Activated T-cell treated with anti-CD3 and anti-CD28 coated beads, Interleukin-2, amount 50 U/mL, for 72 hours (primary cell): ENCODE data around the gene SECTM1. TPM values are rescaled to one million over a fixed set of nuclear protein-coding genes. Genes with fewer than 3 reads are reported as not detected.
A peak's percentile ranks its signal among the peaks of the same experiment; 100 is the strongest.

Source experiments
- ATAC-seq, 2 donors: fragments of 150-1000 bp; cut with Tn5 transposase; replicated peaks in 1 of 2; 2 replicates each; pipeline ENCODE4 v1.10.0; 2021; ENCODE audit warnings: moderate library complexity in 2 of 2, mild to moderate bottlenecking in 1 of 2
- DNase-seq, 2 donors: peaks; one replicate each; pipeline ENCODE4 v3.0.0; 2021 to 2022; ENCODE audit warnings: mixed read lengths in 1 of 2
- H3K27ac Mint-ChIP-seq: one replicate; pipeline ENCODE4 v1.8.0; 2022; ENCODE audit warnings: mild to moderate bottlenecking, moderate library complexity, mixed read lengths
- H3K27me3 Mint-ChIP-seq: one replicate; pipeline ENCODE4 v1.8.0; 2022; ENCODE audit warnings: low read depth, mixed read lengths
- H3K36me3 Mint-ChIP-seq, 2 donors: one replicate each; pipeline ENCODE4 v1.8.0; 2022; ENCODE audit warnings: mixed read lengths in 2 of 2, mild to moderate bottlenecking in 1 of 2; ENCODE audit not compliant: insufficient read depth in 2 of 2
- H3K4me1 Mint-ChIP-seq: one replicate; pipeline ENCODE4 v1.8.0; 2022; ENCODE audit warnings: low read depth, mixed read lengths
- H3K4me3 Mint-ChIP-seq, 2 donors: one replicate each; pipeline ENCODE4 v1.8.0; 2022; ENCODE audit warnings: mild to moderate bottlenecking in 2 of 2, mixed read lengths in 2 of 2, moderate library complexity in 2 of 2
- H3K9me3 Mint-ChIP-seq, 2 donors: one replicate each; pipeline ENCODE4 v1.8.0; 2022; ENCODE audit warnings: mixed read lengths in 2 of 2
- total RNA-seq, 2 donors: library from RNA; stranded (reverse); gene quantifications; one replicate each; pipeline ENCODE4 v1.2.3, GENCODE V29; 2022

Gene SECTM1
- total RNA-seq, 2 donors from 2014 or later = 3.3 to 12.6 TPM

DNA sequence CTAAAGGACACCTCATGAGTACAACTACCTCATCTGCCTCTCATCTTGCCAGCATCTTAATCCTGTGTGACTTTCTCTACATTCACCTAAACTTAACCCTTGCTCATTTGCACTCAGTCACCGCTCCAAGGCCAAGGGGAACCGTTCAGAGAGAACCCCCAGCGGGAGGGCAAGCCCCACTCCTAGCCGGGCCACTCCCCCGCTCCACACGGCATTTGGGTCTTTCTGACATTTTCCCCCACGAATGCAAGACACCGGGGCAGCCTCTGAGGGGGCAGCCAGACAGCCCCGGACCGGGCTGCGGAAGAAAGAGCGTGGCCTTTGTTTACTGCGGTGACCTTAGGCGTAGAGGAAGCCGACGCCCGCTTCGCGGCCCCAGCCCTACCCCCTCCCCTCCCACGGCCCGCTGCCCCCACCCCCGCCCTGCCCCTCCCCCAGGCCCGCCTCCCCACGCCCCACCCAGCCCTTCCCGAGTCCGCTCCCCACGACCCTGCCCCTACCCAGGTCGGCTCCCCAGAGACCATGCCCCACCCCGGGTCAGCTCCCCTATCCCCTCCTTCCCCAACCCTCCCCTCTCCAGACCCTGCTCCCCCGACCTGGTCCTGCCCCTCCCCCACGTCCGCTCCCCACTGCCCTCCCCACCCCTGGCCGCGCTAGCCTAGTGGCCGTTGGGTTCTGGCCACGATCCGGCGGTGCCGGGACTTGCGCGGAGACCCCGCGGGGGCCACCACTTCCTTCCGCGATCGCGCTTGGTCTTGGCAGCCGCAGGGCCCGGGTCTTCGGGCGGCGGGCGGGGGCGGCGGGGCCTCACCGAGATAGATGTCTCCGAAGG, 60.9 kb downstream of the SECTM1 start:
- H3K36me3 Mint-ChIP-seq = peaks cover 4 to 17% of the 10 kb centered on the region in 2 donors
- DNase-seq (peak; percentile 49 to 52), ATAC-seq (peak; percentile 33 to 37)
- no peaks in the 10 kb centered on the region for H3K9me3 Mint-ChIP-seq
- peak overlapping the region; percentile 90 to 97 for H3K4me3 Mint-ChIP-seq
- peak overlapping the region; percentile 96 for H3K27ac Mint-ChIP-seq
- peaks cover 63% of the 10 kb centered on the region for H3K4me1 Mint-ChIP-seq
- no peaks in the 10 kb centered on the region for H3K27me3 Mint-ChIP-seq

DNA sequence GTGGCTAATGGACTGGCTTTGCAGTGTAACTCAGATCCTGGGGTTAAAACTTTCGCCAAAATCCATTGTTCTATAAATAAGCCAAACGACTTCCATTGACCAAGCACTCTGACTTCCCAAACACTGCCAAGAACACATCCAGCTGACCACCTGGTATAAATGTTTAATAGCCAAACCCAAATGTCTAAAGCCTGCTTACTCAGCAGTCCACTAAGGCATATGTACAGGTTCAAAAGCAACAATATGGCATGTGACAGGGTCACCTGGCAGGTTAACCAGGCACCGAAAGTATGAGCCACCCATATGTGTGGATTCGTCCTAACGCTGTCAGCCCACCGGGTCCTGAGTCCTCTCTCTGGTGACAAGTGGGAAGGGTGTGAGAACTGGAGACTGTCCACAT, 62.2 kb downstream of the SECTM1 start:
- DNase-seq = no peak
- H3K9me3 Mint-ChIP-seq = no peaks in the 10 kb centered on the region
- ATAC-seq = no peak
- H3K36me3 Mint-ChIP-seq = peaks cover 7 to 22% of the 10 kb centered on the region in 2 donors
- peak overlapping the region; percentile 90 to 97 for H3K4me3 Mint-ChIP-seq
- no peaks in the 10 kb centered on the region for H3K27me3 Mint-ChIP-seq
- peaks cover 72% of the 10 kb centered on the region for H3K4me1 Mint-ChIP-seq
- peak overlapping the region; percentile 59 for H3K27ac Mint-ChIP-seq

Other genes starting within 250 kb of the SECTM1 start
- gene FASN, start 235.5 kb downstream of the SECTM1 start, total RNA-seq = 10 to 100 TPM; 90.5 to 91.2 TPM
- 10 to 100 TPM; 76.9 to 78.8 TPM for gene CCDC57, start 120.9 kb downstream of the SECTM1 start, total RNA-seq
- 10 to 100 TPM; 42.8 to 74.5 TPM for gene SLC16A3, start 104.7 kb downstream of the SECTM1 start, total RNA-seq
- gene CSNK1D, start 60.1 kb downstream of the SECTM1 start, total RNA-seq = 100 to 1,000 TPM; 166 to 170 TPM
- gene CD7, start 16.2 kb downstream of the SECTM1 start, total RNA-seq = 1,000 to 10,000 TPM in 1 of 2 donors, 100 to 1,000 TPM in 1; 845 to 1,007 TPM
- gene TEX19, start 25.5 kb upstream of the SECTM1 start, total RNA-seq = under 1 TPM in 1 of 2 donors, not detected in 1; 0.17 TPM
- under 1 TPM in 1 of 2 donors, not detected in 1; 0.46 TPM for gene UTS2R, start 38.0 kb upstream of the SECTM1 start, total RNA-seq
- 10 to 100 TPM; 26.4 to 26.7 TPM for gene HEXD, start 84.6 kb upstream of the SECTM1 start, total RNA-seq
- gene OGFOD3, start 84.8 kb upstream of the SECTM1 start, total RNA-seq = 10 to 100 TPM; 17.2 to 17.7 TPM
- gene CYBC1, start 117.0 kb upstream of the SECTM1 start, total RNA-seq = 100 to 1,000 TPM; 256 to 300 TPM
- 100 to 1,000 TPM in 1 of 2 donors, 10 to 100 TPM in 1; 90.4 to 120 TPM for gene NARF, start 125.0 kb upstream of the SECTM1 start, total RNA-seq
- gene FOXK2, start 186.0 kb upstream of the SECTM1 start, total RNA-seq = 10 to 100 TPM; 59.9 to 61.0 TPM